GM12878 (cell line): Measurements from ENCODE around the gene ARID1A. TPM values are rescaled to one million over a fixed set of nuclear protein-coding genes. Genes with fewer than 3 reads are reported as not detected.
"Not testable (repeated sequence)": the region's sequence is repeated elsewhere in the genome, so short reads cannot be mapped to it uniquely, and the experiment has no call there.

Experiments used
- ATAC-seq: fragments of 200-7000 bp; cut with Tn5 transposase; 3 replicates; pipeline ENCODE4 v1.9.1; 2020; ENCODE audit warnings: mild to moderate bottlenecking, moderate library complexity
- BruUV-seq: library from RNA; stranded (reverse); fragments of 400-500 nt; replicated peaks from 2 replicates; lab custom pipeline; 2021; lab: Mats Ljungman, UMichigan
- CTCF ChIA-PET: fragments of 300-600 bp; sonication (Branson Sonifier 250); formaldehyde crosslinking; extraction: SDS; loops from one replicate; lab custom pipeline; 2021; ENCODE audit warnings: inconsistent platforms; lab: Yijun Ruan, JAX
- POLR2A ChIA-PET: fragments of 350-600 bp; formaldehyde crosslinking; extraction: SDS; loops from one replicate; lab custom pipeline; 2021; ENCODE audit warnings: inconsistent platforms; lab: Charles Lee
- RAD21 ChIA-PET: fragments of 300-600 bp; sonication (Branson Sonifier 250); formaldehyde crosslinking; loops from one replicate; lab custom pipeline; 2023; ENCODE audit warnings: antibody characterized with exemption; ENCODE audit not compliant: unreplicated experiment; lab: Charles Lee
- SMC1A ChIA-PET: fragments of 300-600 bp; sonication (Branson Sonifier 250); formaldehyde crosslinking; loops from one replicate; lab custom pipeline; 2023; ENCODE audit not compliant: unreplicated experiment, uncharacterized antibody; lab: Charles Lee
- DNase-seq: peaks from one replicate; pipeline ENCODE4 v3.0.0-alpha.2; 2011; ENCODE audit warnings: low read depth, low spot score
- FAIRE-seq: peaks from 3 replicates; lab custom pipeline; 2011; peaks lifted over from hg19 to GRCh38; lab: Jason Lieb, UNC
- H2AFZ ChIP-seq: 2 replicates; pipeline ENCODE4 v1.6.0; 2011; ENCODE audit warnings: low read depth, low read length, control low read depth; ENCODE audit not compliant: control insufficient read depth
- H3K27ac ChIP-seq: 2 replicates; pipeline ENCODE4 v1.5.1; 2011; ENCODE audit warnings: control low read depth; ENCODE audit not compliant: control insufficient read depth, insufficient read depth
- H3K27me3 ChIP-seq, 2 experiments: replicated peaks in 1 of 2; 2 replicates each; pipeline versions ENCODE4 v1.6.0 to v1.6.1; 2011; ENCODE audit warnings: low read length in 1 of 2; ENCODE audit not compliant: control insufficient read depth in 2 of 2, insufficient read depth in 2 of 2
- H3K36me3 ChIP-seq, 2 experiments: 2 replicates each; pipeline ENCODE4 v1.5.1; 2011; ENCODE audit warnings: low read length in 1 of 2; ENCODE audit not compliant: control insufficient read depth in 2 of 2, insufficient read depth in 2 of 2
- H3K4me1 ChIP-seq: 2 replicates; pipeline ENCODE4 v1.6.1; 2011; ENCODE audit warnings: mild to moderate bottlenecking, low read length, moderate library complexity, mixed read lengths; ENCODE audit not compliant: control insufficient read depth, insufficient read depth
- H3K4me2 ChIP-seq: 2 replicates; pipeline ENCODE4 v1.6.0; 2011; ENCODE audit warnings: control low read depth; ENCODE audit not compliant: control insufficient read depth, insufficient read depth
- H3K4me3 ChIP-seq: fragments of 200-600 bp; sonication (generic); 2 replicates; pipeline ENCODE4 v1.5.1; 2016
- H3K79me2 ChIP-seq: 2 replicates; pipeline ENCODE4 v1.6.0; 2011; ENCODE audit warnings: low read length; ENCODE audit not compliant: control insufficient read depth, insufficient read depth
- H3K9ac ChIP-seq: 2 replicates; pipeline ENCODE4 v1.8.0; 2011; ENCODE audit warnings: low read length, control low read depth, mixed read lengths; ENCODE audit not compliant: control insufficient read depth, insufficient read depth
- H3K9me3 ChIP-seq: replicated peaks from 3 replicates; pipeline ENCODE4 v1.5.1; 2011; ENCODE audit warnings: mild to moderate bottlenecking, low read length; ENCODE audit not compliant: control insufficient read depth, insufficient read depth
- H4K20me1 ChIP-seq: 2 replicates; pipeline ENCODE4 v1.6.0; 2011; ENCODE audit not compliant: control insufficient read depth, insufficient read depth
- BHLHE40 ChIP-seq, 2 experiments: fragments of 450-650 bp in 1 of 2; IDR thresholded peaks; 2 replicates each; pipeline ENCODE4 v1.6.1; 2011 to 2017; ENCODE audit warnings: low read depth in 2 of 2, borderline replicate concordance in 1 of 2, improper control_type of control experiment in 1 of 2, low read length in 1 of 2, mild to moderate bottlenecking in 1 of 2
- CREB1 ChIP-seq: IDR thresholded peaks from 2 replicates; pipeline ENCODE4 v1.6.1; 2012; ENCODE audit warnings: low read depth, mild to moderate bottlenecking, inconsistent platforms
- CREM ChIP-seq: IDR thresholded peaks from 2 replicates; pipeline ENCODE4 v1.6.1; 2014; ENCODE audit warnings: antibody characterized with exemption, low read depth
- CTCF ChIP-seq, 3 experiments: IDR thresholded peaks in 2 of 3; conservative IDR thresholded peaks in 1 of 3; 2 replicates each; pipeline ENCODE4 v1.5.1; 2011; ENCODE audit warnings: low read depth in 3 of 3, low read length in 3 of 3, mild to moderate bottlenecking in 3 of 3, control low read depth in 2 of 3, moderate library complexity in 2 of 3, inconsistent platforms in 1 of 3, mixed read lengths in 1 of 3; ENCODE audit not compliant: control insufficient read depth in 2 of 3, insufficient read depth in 1 of 3; ENCODE audit errors: extremely low read depth in 1 of 3
- HDGF ChIP-seq: fragments of 450-650 bp; IDR thresholded peaks from 2 replicates; pipeline ENCODE4 v1.6.1; 2016; ENCODE audit warnings: antibody characterized with exemption
- MLLT1 ChIP-seq: fragments of 450-650 bp; IDR thresholded peaks from 2 replicates; pipeline ENCODE4 v1.6.1; 2016; ENCODE audit warnings: mild to moderate bottlenecking
- NBN ChIP-seq: fragments of 450-650 bp; IDR thresholded peaks from 2 replicates; pipeline ENCODE4 v1.6.1; 2016
- RAD21 ChIP-seq: IDR thresholded peaks from 2 replicates; pipeline ENCODE4 v1.6.1; 2011; ENCODE audit warnings: mild to moderate bottlenecking, low read depth, low read length, moderate library complexity; ENCODE audit not compliant: insufficient read depth
- RELA ChIP-seq: fragments of 450-650 bp; IDR thresholded peaks from 2 replicates; pipeline ENCODE4 v1.8.0; 2014; ENCODE audit warnings: borderline replicate concordance; ENCODE audit not compliant: partially characterized antibody
- RUNX3 ChIP-seq: IDR thresholded peaks from 2 replicates; pipeline ENCODE4 v1.6.1; 2012; ENCODE audit warnings: low read length, inconsistent platforms
- SMC3 ChIP-seq: IDR thresholded peaks from 2 replicates; pipeline ENCODE4 v1.6.1; 2011; ENCODE audit warnings: low read length, improper control_type of control experiment, borderline replicate concordance
- YY1 ChIP-seq: IDR thresholded peaks from 2 replicates; pipeline ENCODE4 v1.6.1; 2011; ENCODE audit warnings: low read depth, mild to moderate bottlenecking, low read length
- ZNF384 ChIP-seq: IDR thresholded peaks from 2 replicates; pipeline ENCODE4 v1.6.1; 2012; ENCODE audit warnings: low read depth, mild to moderate bottlenecking, low read length, improper control_type of control experiment, borderline replicate concordance
- WGBS: methylation state at CpG from one replicate; pipeline ENCODE4 v1.1.6; 2016; ENCODE audit warnings: low lambda C conversion rate; ENCODE audit not compliant: insufficient replicate concordance, insufficient coverage; ENCODE audit errors: missing lambda C conversion rate; 5-methylcytosine and 5-hydroxymethylcytosine counted together
- in situ Hi-C: fragments of 300-500 bp; cut with MboI; formaldehyde crosslinking; loops from 9 replicates; pipeline ENCODE4 v1.14.3; 2018; ENCODE audit warnings: mixed read lengths
- intact Hi-C: fragments of 100-400 bp; cut with micrococcal nuclease; formaldehyde crosslinking; loops from one replicate; pipeline ENCODE4 v1.14.2; 2022; ENCODE audit not compliant: unreplicated experiment
- polyA plus RNA-seq, 11 experiments: library from polyadenylated mRNA; depleted of rRNA in 4 of 11; unstranded in 6 of 11; stranded (reverse) in 5 of 11; fragments of >200 nt; fragmentation: Nextera tagmentation in 4 of 11; fragmentation: Illumina TruSeq in 1 of 11; extraction: Ambion mirVana in 4 of 11; extraction: Trizol in 1 of 11; gene quantifications; 1 replicate in 1 of 11; 2 replicates in 10 of 11; pipeline versions ENCODE4 v1.2.1 to v1.2.3, GENCODE V29; 2011 to 2016; ENCODE audit warnings: inconsistent platforms in 2 of 11, missing spikeins in 2 of 11, low read depth in 1 of 11
- total RNA-seq, 4 experiments: library from RNA; depleted of rRNA in 3 of 4; stranded (reverse); fragments of >200 nt in 3 of 4; fragmentation: Illumina TruSeq in 1 of 4; extraction: Trizol in 1 of 4; gene quantifications; 2 replicates each; pipeline versions ENCODE4 v1.2.1 to v1.2.3, GENCODE V29; 2013 to 2021

ARID1A gene
- total and polyA plus RNA-seq, 10 of the 15 experiments (the other 5 are each of a cell fraction or from before 2014, with no cell fraction given) = 10.0 to 98.0 (median 23.5) TPM

- intact Hi-C loops (loop anchor here (1.0 to 2.0 kb wide), 2 partner anchors 23 to 68 kb away; no protein-coding TSS in a partner anchor), in situ Hi-C loops (loop anchor here (5.0 kb wide), 1 partner anchor 67 kb away; no protein-coding TSS in a partner anchor)
- H3K36me3 ChIP-seq, FAIRE-seq, H2AFZ ChIP-seq, H3K27me3 ChIP-seq, H4K20me1 ChIP-seq, H3K9me3 ChIP-seq, BruUV-seq, DNase-seq, H3K79me2 ChIP-seq, H3K4me3 ChIP-seq, H3K4me1 ChIP-seq, H3K9ac ChIP-seq, H3K27ac ChIP-seq, H3K4me2 ChIP-seq: not testable (repeated sequence)
- WGBS = 51% methylated on average over 11 of the region's 11 CpGs
- TF ChIP-seq NBN (peak; percentile 48), ZNF384 (peak; percentile 92), RELA (peak; percentile 42), CTCF (IDR thresholded peaks at IDR 0.05 in 2 of 3, conservative IDR thresholded peaks at IDR 0.05 in 1 of 3; ENCODE audit: control insufficient read depth in 2 of 3, extremely low read depth in 1 of 3, insufficient read depth in 1 of 3, low read depth in 3 of 3, low read length in 3 of 3) (peak; percentile 68 to 81 (median 80)), SMC3 (peak; percentile 84), HDGF (peak; percentile 63; the same call in 1 of the 2 replicates), MLLT1 (0 out of 2 replicates have a peak, but pooled peaks have one; percentile 35), YY1 (peak; percentile 70), CREB1 (0 out of 2 replicates have a peak, but pooled peaks have one; percentile 15), RAD21 (peak; percentile 77), CREM (0 out of 2 replicates have a peak, but pooled peaks have one; percentile 18), RUNX3 (peak; percentile 34), BHLHE40 (IDR thresholded peaks at IDR 0.05; ENCODE audit: borderline replicate concordance in 1 of 2, low read depth in 2 of 2, low read length in 1 of 2) (peak; percentile 59 to 69; a peak in 2 of 4 replicates)
- CTCF ChIA-PET = interaction anchor here (0.7 to 6.2 kb wide), 27 partner anchors 9 to 650 kb away, joined by 3 to 117 read pairs (median 15); partner anchors contain the start of genes PIGV, SFN and ZDHHC18
- RAD21 ChIA-PET = interaction anchor here (0.6 to 4.7 kb wide), 16 partner anchors 9 to 208 kb away, joined by 3 to 43 read pairs (median 6); partner anchors contain the start of gene PIGV
- SMC1A ChIA-PET = interaction anchor here (0.6 to 4.9 kb wide), 25 partner anchors 10 to 323 kb away, joined by 3 to 38 read pairs (median 8); partner anchors contain the start of gene GPATCH3
- peak; percentile 92 for ATAC-seq
- POLR2A ChIA-PET = interaction anchor here (0.7 to 3.5 kb wide), 14 partner anchors 10 to 208 kb away, joined by 3 to 18 read pairs (median 4); no protein-coding TSS in a partner anchor
Measured at GRCh38 chr1:26810105-26810504, 114.3 kb downstream of the ARID1A start.
